GM18517 (cell line): ENCODE data around the gene CALCOCO1.
"Not testable (repeated sequence)": the region's sequence is repeated elsewhere in the genome, so short reads cannot be mapped to it uniquely, and the experiment has no call there.

Experiments used
- ATAC-seq: cut with Tn5 transposase; IDR thresholded peaks from one replicate; pipeline ENCODE4 v1.9.1; 2021; ENCODE audit warnings: mild to moderate bottlenecking, moderate library complexity; ENCODE audit not compliant: unreplicated experiment

CALCOCO1 gene, protein sequence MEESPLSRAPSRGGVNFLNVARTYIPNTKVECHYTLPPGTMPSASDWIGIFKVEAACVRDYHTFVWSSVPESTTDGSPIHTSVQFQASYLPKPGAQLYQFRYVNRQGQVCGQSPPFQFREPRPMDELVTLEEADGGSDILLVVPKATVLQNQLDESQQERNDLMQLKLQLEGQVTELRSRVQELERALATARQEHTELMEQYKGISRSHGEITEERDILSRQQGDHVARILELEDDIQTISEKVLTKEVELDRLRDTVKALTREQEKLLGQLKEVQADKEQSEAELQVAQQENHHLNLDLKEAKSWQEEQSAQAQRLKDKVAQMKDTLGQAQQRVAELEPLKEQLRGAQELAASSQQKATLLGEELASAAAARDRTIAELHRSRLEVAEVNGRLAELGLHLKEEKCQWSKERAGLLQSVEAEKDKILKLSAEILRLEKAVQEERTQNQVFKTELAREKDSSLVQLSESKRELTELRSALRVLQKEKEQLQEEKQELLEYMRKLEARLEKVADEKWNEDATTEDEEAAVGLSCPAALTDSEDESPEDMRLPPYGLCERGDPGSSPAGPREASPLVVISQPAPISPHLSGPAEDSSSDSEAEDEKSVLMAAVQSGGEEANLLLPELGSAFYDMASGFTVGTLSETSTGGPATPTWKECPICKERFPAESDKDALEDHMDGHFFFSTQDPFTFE

DNA sequence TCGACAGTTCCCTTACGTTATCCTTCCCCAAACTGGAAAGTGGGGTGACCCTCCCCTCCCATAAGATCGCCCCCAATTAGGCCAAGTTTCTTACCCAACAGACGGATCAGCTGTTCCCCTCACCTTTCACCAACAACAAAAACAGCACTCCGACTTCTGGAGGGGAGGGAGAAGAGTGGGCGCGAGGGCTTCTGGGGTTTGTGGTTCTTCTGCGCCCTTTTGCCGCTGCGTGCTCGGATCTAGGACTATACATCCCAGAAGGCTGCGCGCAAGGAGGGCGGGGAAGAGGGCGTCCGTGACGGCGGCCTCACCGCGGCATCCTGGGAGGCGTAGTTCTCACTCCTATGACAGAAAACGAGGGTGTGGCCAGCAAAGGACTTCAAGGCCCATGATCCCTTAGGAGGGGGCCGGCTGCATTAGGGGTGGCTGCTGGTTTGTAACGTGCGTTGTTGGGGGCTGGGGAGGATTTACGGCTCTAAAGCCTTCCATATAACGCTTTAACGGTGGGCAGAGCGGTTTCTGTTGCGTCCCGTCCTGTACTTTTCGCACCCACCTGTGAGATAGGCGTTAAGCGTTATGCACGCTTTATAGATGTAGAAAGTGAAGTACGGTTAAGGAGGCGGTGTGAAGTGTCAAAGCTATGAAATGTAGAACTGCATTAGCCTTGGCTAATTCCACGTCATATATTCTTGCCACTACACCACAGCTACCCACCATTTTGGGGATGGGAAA, at the start of gene CALCOCO1:
Gene CALCOCO1, minus strand, starts transcription at position 143 of the 732 bp plus-strand sequence. CDS start 2,210 bp downstream, outside the sequence.
- ATAC-seq: peak; percentile 98

DNA sequence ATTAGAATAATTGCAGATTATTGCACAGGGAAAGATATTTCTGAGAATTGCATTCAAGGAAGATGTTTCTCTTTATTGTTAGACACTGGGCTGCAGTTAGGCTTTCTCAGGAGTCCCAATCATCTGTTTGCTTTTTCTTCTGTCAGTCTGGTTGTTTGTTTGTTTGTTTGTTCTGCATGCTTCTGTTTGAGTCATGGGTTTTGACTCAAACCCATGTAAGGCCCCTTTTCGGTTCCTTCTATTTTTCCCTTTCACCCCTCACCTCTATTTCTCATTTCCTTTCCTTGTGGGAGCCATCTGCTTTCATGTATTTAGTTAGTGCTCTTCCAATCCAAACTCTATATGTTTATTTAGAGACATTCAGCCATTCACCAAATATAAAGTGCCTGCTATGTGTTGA, 49.6 kb upstream of the CALCOCO1 start:
- no peak for ATAC-seq

DNA sequence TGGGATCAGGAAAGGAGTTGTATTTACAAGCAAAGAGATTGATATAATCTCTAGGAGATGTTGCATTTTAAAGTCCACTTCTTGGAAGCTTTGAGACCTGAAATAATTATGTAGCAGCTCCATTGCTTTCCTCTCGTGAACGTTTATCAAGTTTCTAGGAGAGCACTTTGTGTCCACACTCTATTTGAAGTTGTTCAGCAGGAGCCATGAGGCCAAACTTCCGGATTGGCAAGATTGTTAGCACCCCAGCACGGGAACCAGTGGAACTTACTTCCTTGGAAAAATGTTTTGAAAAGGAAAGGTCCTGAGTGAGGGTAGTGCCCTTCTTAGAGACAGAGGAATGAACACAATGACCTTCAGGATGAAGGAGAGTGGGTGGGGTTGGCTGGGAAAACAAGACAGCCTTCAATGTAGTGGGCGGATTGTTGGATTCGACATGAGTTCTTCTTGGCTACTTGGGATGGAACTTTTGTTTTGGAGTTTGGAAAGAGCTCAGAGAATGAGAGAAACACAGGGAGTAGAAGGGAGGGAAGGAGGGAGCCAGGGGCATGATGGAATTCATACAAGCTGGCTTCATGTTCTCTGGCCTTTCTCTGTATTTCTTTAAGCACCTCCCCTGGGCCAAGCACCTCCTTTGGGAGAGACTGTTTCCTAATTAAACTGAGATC, 48.4 kb upstream of the CALCOCO1 start:
- ATAC-seq: no peak

DNA sequence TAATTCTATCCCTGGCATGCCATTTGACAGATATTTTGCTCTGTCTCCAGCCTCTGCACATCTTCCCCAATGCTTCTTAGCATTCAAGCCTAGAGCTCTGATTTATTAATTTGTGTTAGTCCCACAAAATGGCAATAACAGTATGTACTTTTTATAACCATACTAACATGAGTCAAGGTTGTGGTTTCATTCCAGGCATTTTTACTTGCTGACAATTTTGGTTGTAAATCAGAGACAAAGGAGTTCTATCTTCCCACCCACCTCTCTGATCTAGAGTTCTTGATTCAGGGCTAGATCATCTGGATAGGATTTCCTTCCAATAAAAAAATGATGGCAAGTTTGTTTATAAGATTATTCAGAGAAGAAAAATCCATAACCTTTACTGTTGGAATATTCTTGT, 43.0 kb upstream of the CALCOCO1 start:
- ATAC-seq: no peak

DNA sequence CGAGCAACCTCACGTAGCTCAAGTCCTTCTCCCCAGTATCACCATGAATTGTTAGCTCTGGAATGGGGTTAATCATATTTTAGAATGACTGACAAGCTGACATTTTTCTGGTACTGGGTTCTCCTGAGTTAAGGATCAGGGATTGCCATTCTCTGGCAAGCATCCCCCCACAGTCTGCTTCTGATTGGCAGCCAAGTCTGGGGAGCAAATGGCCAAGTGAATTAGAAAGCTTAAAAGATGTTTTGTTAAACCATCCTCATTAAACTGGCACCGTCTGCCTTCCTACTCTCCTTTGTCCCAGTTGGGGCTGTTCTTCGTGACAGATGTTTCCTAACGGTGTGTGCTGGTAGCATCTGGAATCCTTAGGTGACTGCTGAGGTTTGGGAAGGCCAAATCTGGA, 41.7 kb upstream of the CALCOCO1 start:
- no peak for ATAC-seq

DNA sequence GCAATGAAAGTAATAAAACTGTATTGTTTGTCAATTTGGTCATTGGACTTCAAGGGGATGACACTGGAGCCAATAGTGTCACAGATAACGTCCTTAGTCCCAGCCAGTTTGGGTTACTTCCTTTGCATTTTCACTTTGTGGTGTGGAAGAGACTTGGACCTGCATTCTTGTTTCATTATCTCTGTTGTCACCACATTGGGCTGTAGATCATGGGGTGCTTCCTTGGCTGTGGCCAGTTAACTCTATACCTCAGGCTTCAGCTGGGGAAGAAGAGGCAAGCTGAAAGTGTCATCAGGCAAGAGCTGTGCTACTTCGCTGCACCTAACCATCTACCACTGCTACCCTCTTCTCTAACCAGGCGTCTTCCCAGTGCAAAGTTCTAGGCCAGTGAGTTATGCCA, 39.6 kb upstream of the CALCOCO1 start:
- ATAC-seq: no peak

DNA sequence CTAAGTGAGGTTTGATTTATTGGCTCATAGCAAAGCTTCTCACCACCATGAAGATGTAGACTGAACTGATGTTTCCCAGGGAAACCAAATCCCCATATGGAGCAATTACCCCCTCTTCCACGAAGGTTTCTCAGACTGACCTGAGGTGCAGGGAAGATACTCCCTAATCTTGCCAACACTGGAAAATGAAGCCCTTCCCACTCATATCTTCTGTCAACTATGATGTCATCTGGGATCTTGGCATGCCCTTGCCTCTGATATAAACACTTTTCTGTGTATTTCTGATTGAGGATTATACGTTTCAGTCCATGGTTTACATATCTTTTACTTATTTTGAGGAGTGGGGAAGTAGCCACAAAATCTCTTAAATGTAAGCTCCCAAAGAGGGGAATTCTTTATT, 38.6 kb upstream of the CALCOCO1 start:
- no peak for ATAC-seq

DNA sequence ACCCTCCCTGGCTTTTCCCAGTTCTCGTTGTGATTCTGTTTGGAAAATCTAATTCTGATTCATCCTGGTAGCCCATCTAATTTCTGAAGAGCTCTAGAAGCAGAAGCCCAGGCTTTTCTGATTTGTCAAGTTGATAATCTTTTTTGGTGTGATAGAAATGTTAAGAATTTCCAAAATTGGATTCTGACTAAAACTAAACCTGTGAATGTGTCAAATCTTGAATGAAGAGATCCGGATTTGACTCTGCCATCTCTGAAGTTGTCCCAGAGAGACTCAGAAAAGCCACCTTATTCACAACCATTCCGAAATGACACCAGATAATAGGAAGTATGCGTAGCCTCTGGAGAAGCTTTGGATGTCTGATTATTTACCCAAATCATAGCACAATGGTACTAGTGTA, 37.4 kb upstream of the CALCOCO1 start:
- no peak for ATAC-seq

DNA sequence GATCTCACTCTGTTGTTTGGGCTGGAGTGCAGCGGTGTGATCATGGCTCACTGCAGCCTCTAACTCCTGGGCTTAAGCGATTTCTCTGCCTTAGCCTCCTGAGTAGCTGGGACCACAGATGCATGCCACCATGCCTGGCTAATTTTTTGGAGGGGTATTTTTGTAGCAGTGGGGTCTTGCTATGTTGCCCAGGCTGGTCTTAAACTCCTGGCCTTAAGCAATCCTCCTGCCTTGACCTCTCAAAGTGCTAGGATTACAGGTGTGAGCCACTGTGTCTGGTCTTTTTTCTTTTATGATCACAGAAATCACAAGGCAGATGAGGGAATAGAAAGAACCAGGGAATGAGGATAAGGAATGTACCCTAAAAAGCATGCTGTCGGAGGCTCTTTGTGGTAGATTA, 35.5 kb upstream of the CALCOCO1 start:
- not testable (repeated sequence) for ATAC-seq

DNA sequence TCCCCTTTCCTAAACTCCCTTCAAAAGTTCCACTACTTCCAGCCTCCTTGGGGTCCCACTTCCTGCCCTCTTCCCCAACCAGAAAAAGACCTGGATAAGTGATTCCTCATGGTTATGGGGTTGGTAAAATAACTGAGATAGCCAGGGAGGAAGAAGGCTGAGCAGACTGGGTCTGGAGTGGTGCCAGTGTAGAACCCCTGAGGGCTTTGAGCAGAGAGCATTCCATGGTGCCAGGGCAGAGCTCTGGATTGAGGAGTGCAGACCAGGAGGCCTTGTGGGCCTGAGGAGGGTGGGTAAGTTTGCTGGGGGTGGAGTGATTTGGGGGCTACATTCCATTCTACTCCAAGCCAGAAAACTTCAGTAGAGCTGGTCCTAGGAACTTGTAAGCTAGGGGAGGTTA, 34.1 kb upstream of the CALCOCO1 start:
- no peak for ATAC-seq

DNA sequence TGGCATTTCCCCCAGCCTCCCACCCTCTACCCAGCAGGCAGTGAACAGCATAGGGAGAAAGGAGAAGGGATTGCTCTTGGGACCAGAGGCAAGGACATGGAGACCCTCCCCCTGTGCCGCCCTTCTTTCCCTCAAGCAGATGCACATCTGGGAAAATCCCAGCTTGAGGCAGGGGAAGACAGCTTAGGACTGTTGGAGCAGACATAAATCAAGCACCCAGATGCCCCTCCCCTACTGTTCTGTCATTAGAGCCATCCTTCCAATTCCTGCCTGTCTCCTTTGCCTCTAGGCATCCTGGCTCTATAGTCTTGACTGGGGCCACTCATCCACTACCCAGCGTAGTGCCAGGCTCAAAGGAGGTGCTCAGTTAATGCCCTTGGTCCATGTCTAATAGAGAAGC, 32.0 kb upstream of the CALCOCO1 start:
- ATAC-seq: no peak

DNA sequence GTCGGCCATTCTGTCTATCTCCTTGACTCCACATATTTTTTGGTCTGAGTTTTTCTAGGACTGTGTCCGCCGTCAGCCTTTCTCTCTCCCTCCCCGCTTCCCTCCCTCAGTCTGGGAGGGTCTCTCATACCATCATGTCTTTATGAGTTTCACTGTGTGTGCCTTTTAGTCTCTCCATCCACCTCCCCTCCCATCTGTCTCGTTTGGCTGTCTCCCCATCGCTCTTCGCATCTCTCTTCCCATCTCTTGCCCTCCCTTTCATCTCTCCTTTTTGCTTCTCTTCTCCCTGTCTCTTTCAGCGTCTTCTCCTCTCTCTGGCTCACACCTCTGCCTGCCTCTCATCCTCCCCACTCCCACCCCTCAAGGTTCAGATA, 31.5 kb upstream of the CALCOCO1 start:
- no peak for ATAC-seq

DNA sequence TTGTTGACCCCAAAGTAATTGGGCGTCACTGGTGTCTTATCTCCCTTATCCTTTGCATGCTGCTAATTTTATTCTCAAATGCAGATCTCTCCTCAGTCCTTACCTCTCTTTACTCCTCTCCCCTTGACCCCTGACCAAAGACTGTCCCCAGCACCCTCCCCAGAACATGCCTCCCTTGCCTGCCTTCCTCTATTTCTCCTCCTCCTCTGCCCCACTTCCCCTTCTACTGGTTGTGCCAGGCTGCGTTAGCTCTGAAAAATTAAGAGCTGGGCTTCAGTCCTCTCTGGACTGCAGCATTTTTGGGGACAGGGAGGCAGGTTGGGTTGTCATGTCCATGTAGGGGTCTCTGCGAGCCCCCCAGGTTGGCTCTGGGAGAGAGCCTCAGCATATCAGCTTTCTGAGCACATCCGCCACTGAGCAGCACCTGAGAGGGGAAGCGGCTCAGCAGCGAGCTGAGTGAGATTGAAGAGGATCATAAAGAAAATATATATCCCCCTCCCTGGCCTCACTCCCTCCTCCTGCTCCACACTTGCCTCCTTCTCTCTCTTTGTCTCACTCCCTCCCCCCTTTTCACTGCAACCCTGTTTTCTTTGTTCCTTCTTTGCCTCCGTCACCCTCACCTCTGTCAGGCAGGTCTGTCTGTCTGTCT, 31.0 kb upstream of the CALCOCO1 start:
- ATAC-seq: no peak

DNA sequence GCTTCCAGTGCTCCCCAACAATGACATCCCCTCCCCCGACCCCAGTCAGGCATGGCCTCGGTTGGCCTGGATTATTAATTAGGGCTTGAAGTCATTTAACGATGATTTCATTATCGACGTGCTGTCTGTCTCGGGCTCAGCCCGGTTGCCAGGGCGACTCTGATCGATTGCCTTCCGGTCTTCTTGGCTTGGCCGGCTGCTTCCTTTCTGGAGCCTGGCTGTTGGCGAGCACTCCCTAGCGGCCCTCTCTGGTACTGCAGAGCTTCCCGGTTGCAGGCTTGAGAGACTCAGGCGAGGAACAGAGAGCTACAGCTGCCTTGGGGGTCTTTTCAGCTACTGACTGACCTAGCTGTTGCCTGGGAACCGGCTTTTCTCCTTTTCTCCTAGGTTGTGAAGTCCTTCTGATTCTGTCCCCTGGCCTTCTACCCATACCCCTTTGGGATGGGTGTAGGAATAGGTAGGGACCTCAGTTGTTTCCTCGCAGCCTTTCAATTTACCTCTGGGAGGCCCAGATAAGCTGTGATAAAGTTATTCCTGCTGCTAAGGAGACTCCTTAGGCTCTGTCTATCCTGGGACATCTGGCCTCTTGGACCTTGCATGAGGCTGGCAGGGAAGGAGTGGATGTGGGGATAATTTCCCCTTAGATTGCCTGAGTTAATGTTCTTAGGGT, 30.0 kb upstream of the CALCOCO1 start:
- ATAC-seq: peak; percentile 74

DNA sequence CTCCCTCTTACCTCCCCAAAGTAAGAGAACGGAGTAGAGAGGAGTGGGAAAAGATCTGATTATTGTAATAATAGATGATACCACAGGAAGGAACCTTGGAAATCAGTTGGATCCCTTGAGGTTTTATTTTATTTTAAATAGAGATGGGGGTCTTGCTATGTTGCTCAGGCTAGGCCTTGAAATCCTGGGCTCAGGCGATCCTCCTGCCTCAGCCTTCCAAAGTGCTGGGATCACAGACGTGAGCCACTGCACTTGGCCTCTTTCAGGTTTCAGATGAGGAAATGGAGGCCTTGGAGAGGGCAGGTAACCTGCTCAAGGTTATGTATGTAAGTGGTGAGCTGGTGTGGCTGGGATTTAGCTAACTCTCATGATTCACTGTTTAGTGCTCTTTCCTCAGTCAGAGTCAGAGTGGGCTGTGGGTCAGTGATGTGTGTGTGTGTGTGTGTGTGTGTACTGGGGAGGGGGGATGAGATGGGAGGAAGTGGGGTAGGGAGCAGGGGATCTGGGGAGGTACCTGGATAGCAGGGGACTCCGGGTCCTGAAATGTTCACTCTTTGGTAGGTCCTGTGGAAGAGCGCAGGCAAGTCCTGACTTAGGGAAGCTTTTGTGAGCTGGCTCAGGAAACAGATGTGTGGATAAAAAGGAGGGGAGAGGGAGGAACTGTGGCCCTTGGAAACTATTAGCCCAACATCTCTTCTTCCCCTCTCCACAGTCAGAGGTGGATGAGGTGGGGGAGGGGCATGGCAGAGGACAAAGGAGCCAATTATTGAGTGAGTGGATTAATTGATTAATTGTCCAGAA, 29.2 kb upstream of the CALCOCO1 start:
- no peak for ATAC-seq

DNA sequence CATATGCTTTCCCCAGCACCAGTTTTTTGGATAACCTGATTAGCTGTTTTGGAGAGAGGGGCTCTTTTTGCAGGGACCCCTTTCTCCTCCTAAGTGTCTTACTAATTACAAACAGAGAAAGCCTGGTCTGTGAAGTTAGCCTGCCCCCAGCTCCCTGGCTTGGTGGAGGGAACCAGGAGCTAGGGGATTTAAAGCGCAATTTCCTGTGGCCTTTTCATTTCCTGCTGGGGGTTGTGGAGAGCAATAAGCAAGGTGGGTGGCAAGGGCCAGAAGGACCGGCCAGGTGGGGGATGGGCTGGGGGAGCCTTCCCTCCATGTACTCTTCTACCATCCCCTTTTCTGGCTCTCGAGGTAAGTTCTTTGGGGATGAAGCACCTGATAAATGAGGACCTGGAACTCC, 28.6 kb upstream of the CALCOCO1 start:
- ATAC-seq: no peak

DNA sequence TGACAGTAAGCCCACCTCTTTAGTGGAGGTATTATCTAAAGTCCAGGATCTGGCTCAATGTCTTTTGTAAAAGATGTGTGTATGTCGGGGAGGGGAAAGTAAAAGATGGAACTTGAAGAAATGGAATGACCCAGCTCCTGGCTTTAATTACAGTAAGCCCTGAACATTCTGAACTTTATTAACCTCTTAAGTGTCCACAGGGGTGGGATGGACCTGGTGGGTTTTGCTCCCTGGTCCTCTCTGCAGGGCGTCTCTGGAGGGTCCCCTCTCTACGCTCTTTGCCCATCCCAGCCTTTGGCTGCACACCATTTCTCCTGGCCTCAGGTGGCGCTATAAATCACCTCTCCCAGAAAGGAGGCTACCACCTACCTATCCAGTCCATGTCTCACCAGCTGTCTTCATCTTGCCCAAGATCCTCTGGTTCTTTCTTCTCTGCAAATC, 28.2 kb upstream of the CALCOCO1 start:
- no peak for ATAC-seq

DNA sequence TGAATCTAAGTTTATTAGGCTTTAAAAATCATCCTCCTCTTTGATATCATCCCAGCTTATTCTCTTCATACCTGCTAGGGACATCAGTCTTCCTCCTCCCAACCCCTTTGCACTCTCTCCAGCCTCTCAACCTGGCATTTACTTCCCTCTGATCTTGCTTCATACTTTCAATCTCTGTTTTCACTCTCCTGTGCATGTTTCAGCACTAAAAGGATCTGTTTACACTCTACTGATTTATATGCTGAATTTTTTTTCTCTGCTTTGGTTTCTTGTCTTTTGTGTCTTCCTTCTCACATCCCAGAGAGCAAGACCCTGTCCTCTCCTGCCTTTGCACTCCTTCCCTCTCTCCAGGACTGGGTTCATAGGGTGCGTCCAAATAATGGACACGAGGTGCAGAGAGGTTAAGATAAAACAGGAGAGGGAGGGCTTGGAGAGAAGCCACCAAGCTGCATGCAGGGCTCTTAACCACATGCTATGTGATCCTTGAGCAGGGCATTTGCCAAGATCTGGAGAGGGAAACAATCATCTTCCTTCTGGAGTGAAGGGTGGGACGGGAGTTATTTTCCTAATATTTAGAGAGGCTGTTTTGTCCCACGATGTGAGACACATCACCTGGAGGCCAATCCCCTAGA, 27.5 kb upstream of the CALCOCO1 start:
- ATAC-seq: no peak

DNA sequence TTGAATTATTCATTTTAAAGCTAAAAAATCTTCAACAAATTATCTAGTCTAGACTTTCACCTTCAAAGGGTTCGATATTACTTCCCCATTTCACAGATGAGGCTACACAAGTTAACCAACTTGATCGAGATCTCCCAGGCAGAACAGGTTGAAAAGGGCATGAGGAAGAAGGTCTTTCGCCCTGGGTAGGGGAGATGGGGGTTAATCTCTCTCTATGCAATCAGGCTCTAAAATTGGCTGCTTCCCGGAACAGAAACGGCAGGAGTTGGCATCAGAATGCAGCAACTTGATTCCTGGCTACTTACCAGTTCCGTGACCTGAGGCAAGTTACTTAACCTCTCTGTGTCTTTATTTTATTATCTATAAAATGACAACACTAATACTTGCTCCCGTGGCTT, 26.9 kb upstream of the CALCOCO1 start:
- no peak for ATAC-seq
